ENCODE data around the gene MRPL58. TPM values are rescaled to one million over a fixed set of nuclear protein-coding genes. Genes with fewer than 3 reads are reported as not detected.
A peak's percentile ranks its signal among the peaks of the same experiment; 100 is the strongest.

MRPL58 gene
- total and polyA plus RNA-seq, 7 donors, result 50.4 to 80.6 (median 64.1) TPM

GRCh38 chr17:75048249-75048878 lies 35.9 kb downstream of the MRPL58 start:
- 20 to 29% (median 20%) methylated on average over 5 of the region's 5 CpGs for WGBS, 3 donors
- TF ChIP-seq, protein P1, sequence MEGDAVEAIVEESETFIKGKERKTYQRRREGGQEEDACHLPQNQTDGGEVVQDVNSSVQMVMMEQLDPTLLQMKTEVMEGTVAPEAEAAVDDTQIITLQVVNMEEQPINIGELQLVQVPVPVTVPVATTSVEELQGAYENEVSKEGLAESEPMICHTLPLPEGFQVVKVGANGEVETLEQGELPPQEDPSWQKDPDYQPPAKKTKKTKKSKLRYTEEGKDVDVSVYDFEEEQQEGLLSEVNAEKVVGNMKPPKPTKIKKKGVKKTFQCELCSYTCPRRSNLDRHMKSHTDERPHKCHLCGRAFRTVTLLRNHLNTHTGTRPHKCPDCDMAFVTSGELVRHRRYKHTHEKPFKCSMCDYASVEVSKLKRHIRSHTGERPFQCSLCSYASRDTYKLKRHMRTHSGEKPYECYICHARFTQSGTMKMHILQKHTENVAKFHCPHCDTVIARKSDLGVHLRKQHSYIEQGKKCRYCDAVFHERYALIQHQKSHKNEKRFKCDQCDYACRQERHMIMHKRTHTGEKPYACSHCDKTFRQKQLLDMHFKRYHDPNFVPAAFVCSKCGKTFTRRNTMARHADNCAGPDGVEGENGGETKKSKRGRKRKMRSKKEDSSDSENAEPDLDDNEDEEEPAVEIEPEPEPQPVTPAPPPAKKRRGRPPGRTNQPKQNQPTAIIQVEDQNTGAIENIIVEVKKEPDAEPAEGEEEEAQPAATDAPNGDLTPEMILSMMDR (IDR thresholded peaks at IDR 0.05), result no peak
- ATAC-seq (no peak), DNase-seq (no peak)
- H3K27me3 ChIP-seq (ENCODE audit: insufficient read depth in 3 of 3, low read length in 2 of 3), result no peaks in the 10 kb centered on the region
- H3K4me1 ChIP-seq, result peaks cover 21% of the 10 kb centered on the region
- intact Hi-C loops (cut with DNase I), result loop anchor here in 1 of 2 donors (5.0 kb wide), 1 partner anchor 154 kb away; no protein-coding TSS in a partner anchor
- peaks cover 7 to 43% of the 10 kb centered on the region in 2 donors for H3K36me3 ChIP-seq (ENCODE audit: insufficient read depth in 1 of 2, low read depth in 1 of 2)
- peak overlapping the region; percentile 95 for H3K4me3 ChIP-seq
- no peaks in the 10 kb centered on the region for H3K9me3 ChIP-seq
- peak overlapping the region; percentile 97 for H3K27ac ChIP-seq

- ATAC-seq, result no peak
- H3K9me3 ChIP-seq, result no peaks in the 10 kb centered on the region
- H3K27ac ChIP-seq, result no peak overlapping the region
- H3K36me3 ChIP-seq (ENCODE audit: insufficient read depth in 1 of 2, low read depth in 1 of 2), result peaks cover 7 to 50% of the 10 kb centered on the region in 2 donors
- no peak overlapping the region for H3K4me3 ChIP-seq
- 85 to 87% (median 86%) methylated on average over 5 of the region's 5 CpGs for WGBS, 3 donors
- TF ChIP-seq, protein P1 (IDR thresholded peaks at IDR 0.05), result no peak
- peaks cover 21% of the 10 kb centered on the region for H3K4me1 ChIP-seq
- H3K27me3 ChIP-seq (ENCODE audit: insufficient read depth in 3 of 3, low read length in 2 of 3), result no peaks in the 10 kb centered on the region
- DNase-seq, result no peak
- intact Hi-C loops (cut with DNase I), result loop anchor here in 1 of 2 donors (5.0 kb wide), 1 partner anchor 153 kb away; no protein-coding TSS in a partner anchor
Measured at GRCh38 chr17:75049057-75049456, 36.6 kb downstream of the MRPL58 start.

DNA sequence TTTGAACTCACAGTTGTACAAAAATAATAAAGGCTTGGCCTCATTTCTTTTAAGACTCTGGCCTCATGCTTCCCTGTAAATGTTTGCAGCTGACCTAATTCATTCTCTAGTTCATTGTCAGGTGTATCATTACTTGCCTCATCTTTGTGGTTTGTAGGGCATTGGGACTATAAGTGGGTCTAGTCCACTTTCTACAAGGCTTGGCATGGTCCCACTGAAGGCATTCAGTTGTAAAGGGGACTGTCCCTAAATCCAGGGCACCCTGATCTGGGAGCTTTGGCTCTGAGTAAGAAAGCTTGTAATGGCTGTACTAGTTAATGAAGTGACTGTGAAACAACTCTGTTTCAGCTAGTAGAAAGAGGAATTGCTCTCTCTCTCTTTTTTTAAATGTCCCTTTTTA lies 37.2 kb downstream of the MRPL58 start:
- no peak for ATAC-seq
- peaks cover 21% of the 10 kb centered on the region for H3K4me1 ChIP-seq
- TF ChIP-seq, protein P1 (IDR thresholded peaks at IDR 0.05), result no peak
- no peaks in the 10 kb centered on the region for H3K9me3 ChIP-seq
- H3K4me3 ChIP-seq, result no peak overlapping the region
- no peak for DNase-seq
- H3K27ac ChIP-seq, result no peak overlapping the region
- intact Hi-C loops (cut with DNase I), result loop anchor here in 1 of 2 donors (5.0 kb wide), 1 partner anchor 153 kb away; no protein-coding TSS in a partner anchor
- H3K36me3 ChIP-seq (ENCODE audit: insufficient read depth in 1 of 2, low read depth in 1 of 2), result peaks cover 7 to 57% of the 10 kb centered on the region in 2 donors
- H3K27me3 ChIP-seq (ENCODE audit: insufficient read depth in 3 of 3, low read length in 2 of 3), result no peaks in the 10 kb centered on the region

GRCh38 chr17:75051941-75052340 lies 39.5 kb downstream of the MRPL58 start:
- H3K4me1 ChIP-seq, result peaks cover 13% of the 10 kb centered on the region
- DNase-seq (no peak), ATAC-seq (no peak)
- no peaks in the 10 kb centered on the region for H3K27me3 ChIP-seq (ENCODE audit: insufficient read depth in 3 of 3, low read length in 2 of 3)
- H3K4me3 ChIP-seq, result no peak overlapping the region
- TF ChIP-seq, protein P1 (IDR thresholded peaks at IDR 0.05), result no peak
- 71 to 89% (median 80%) methylated on average over 2 of the region's 2 CpGs for WGBS, 3 donors
- H3K9me3 ChIP-seq, result no peaks in the 10 kb centered on the region
- intact Hi-C loops (cut with DNase I), result no loop called here
- no peak overlapping the region for H3K27ac ChIP-seq
- peaks cover 7 to 78% of the 10 kb centered on the region in 2 donors for H3K36me3 ChIP-seq (ENCODE audit: insufficient read depth in 1 of 2, low read depth in 1 of 2)
